ENCODE data around the gene U2AF2. TPM values are rescaled to one million over a fixed set of nuclear protein-coding genes. Genes with fewer than 3 reads are reported as not detected.
A peak's percentile ranks its signal among the peaks of the same experiment; 100 is the strongest.

U2AF2 gene
- total and polyA plus RNA-seq, 2 of the 4 experiments (the other 2 are of a cell fraction) = 120 to 260 TPM

DNA sequence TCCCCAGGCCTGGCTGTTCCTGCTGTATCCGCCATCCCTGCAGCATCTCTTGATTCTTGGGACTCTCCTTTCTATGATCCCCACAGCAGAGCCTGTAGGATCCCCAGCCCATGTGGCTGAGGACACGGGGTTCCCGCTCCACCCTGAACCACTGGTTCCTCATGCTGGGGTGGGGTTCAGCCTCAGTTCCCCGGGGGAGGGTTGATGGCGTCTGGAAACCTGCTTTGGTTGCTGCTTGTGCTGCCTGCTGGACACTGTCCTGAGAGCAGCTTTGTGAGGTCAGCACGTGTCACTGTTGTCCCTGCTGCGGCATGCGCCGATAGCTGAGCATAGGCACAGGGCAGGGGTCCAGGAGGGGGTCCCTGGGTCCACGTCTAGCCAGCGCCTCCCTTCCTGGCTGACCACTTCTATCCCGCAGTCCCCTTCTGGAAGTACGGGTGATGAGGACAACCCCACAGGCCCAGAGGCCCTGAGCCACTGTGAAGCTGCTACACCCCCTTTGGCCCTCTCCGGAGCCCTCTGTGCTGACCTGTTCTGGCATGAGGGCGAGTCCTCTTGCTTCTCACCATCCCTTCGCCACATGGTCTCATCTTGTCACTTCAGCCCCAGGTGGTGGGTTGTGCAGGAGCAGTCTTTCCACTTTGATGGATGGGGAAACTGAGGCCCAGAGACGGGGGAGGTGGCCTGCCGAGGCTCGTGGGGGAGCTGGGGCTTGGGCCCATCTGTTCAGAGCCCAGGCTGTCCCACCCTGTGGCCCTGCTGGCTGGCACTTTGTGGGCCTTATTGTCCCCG, 25.7 kb downstream of the U2AF2 start (continued):
- no peak for TF ChIP-seq NFE2L2 (IDR thresholded peaks at IDR 0.05; ENCODE audit: low read depth, low read length)

- peak; percentile 53 for DNase-seq
- peak overlapping the region; percentile 7; the same call in 1 of the 2 replicates for H3K27ac ChIP-seq (ENCODE audit: insufficient read depth, low read length)
Observed at GRCh38 chr19:55681131-55682092, 26.6 kb downstream of the U2AF2 start.

More at GRCh38 chr19:55681131-55682092, 26.6 kb downstream of the U2AF2 start:
- H3K9me3 ChIP-seq (ENCODE audit: control insufficient read depth, insufficient read depth, low read length) = no peaks in the 10 kb centered on the region
- no peak overlapping the region for H2BK5ac ChIP-seq (ENCODE audit: low read depth, low read length, poor library complexity, severe bottlenecking)
- WGBS, 2 experiments (ENCODE audit: extremely low coverage in 2 of 2, insufficient read length in 1 of 2) = 67% methylated on average over 1 of the region's 9 CpGs; no CpG with 5 or more reads in 1 of the 2 experiments
- no peak overlapping the region for H3K4me2 ChIP-seq (ENCODE audit: low read depth, low read length)
- no peak overlapping the region for H3K4me3 ChIP-seq (ENCODE audit: insufficient read depth, low read depth, low read length)
- peaks cover 11% of the 10 kb centered on the region; the same call in 1 of the 2 replicates for H3K9me1 ChIP-seq (ENCODE audit: insufficient read depth, low read length)
- H4K91ac ChIP-seq (ENCODE audit: insufficient read depth, low read depth, low read length) = no peak overlapping the region
- no peak overlapping the region for H2AK5ac ChIP-seq (ENCODE audit: low read depth, low read length)
- H2BK120ac ChIP-seq (ENCODE audit: low read depth, low read length) = no peak overlapping the region
- H4K5ac ChIP-seq (ENCODE audit: low read depth, low read length) = no peak overlapping the region
- POLR2A ChIA-PET (ENCODE audit: unreplicated experiment) = interaction anchor here (0.7 kb wide), 1 partner anchor 32 kb away, joined by 12 read pairs; no protein-coding TSS in a partner anchor
- no peak overlapping the region for H3K14ac ChIP-seq (replicated peaks; ENCODE audit: low read depth, low read length)
- in situ Hi-C loops (cut with MboI; ENCODE audit: low sequenced_read_pairs) = loop anchor here (25.0 kb wide), 1 partner anchor 456 kb away; the partner anchor contains the start of gene ZNF444
- H3K4ac ChIP-seq (ENCODE audit: low read depth, low read length) = no peak overlapping the region
- no peak overlapping the region for H3K9ac ChIP-seq (ENCODE audit: low read depth, low read length)
- H3K27me3 ChIP-seq (ENCODE audit: control insufficient read depth, insufficient read depth, low read length) = no peaks in the 10 kb centered on the region
- H2BK20ac ChIP-seq (ENCODE audit: low read depth, low read length) = no peak overlapping the region
- no peak overlapping the region for H4K8ac ChIP-seq (ENCODE audit: low read depth in 2 of 2, low read length in 2 of 2)
- dilution Hi-C loops (cut with HindIII; ENCODE audit: low sequenced_read_pairs, unreplicated experiment) = no loop called here
- H3K18ac ChIP-seq (ENCODE audit: low read depth, low read length) = no peak overlapping the region
- no peak overlapping the region for H2AK9ac ChIP-seq (replicated peaks; ENCODE audit: low read depth, low read length, poor library complexity)
- H3K56ac ChIP-seq (ENCODE audit: extremely low read depth, insufficient read depth, low read length) = no peak overlapping the region
- no peak overlapping the region for H3K23ac ChIP-seq (ENCODE audit: low read depth, low read length)
- H2BK15ac ChIP-seq (ENCODE audit: low read depth, low read length) = no peak overlapping the region
- no TSS peak for BruUV-seq (replicated peaks)
- CTCF ChIA-PET = interaction anchor here (1.3 to 1.4 kb wide), 2 partner anchors 10 to 27 kb away, joined by 3 read pairs; no protein-coding TSS in a partner anchor
- peaks cover 26 to 80% of the 10 kb centered on the region in 2 experiments for H3K79me1 ChIP-seq (ENCODE audit: low read depth in 1 of 2, low read length in 2 of 2)
- peaks cover 61% of the 10 kb centered on the region for H3K36me3 ChIP-seq (ENCODE audit: control insufficient read depth, insufficient read depth, low read length)
- intact Hi-C loops (cut with micrococcal nuclease) = no loop called here
- TF ChIP-seq RFX5 (IDR thresholded peaks at IDR 0.05; ENCODE audit: low read depth, low read length) (no peak), MXI1 (IDR thresholded peaks at IDR 0.05; ENCODE audit: borderline replicate concordance, low read depth, low read length) (0 out of 2 replicates have a peak, but pooled peaks have one; percentile 25)
- ATAC-seq (ENCODE audit: low read depth) = peak; percentile 78
- H3K4me1 ChIP-seq (ENCODE audit: control insufficient read depth, insufficient read depth, low read length) = peaks cover 7% of the 10 kb centered on the region
- H2AFZ ChIP-seq (replicated peaks; ENCODE audit: low read length, poor library complexity) = no peak overlapping the region
- H4K20me1 ChIP-seq (ENCODE audit: insufficient read depth, low read length) = peaks cover 86% of the 10 kb centered on the region
